Fibroblast of skin of left quadriceps (primary cell): Measurements from ENCODE around the gene ACP4.
"Not testable (repeated sequence)": the region's sequence is repeated elsewhere in the genome, so short reads cannot be mapped to it uniquely, and the experiment has no call there.

Experiments
- DNase-seq, 2 experiments: peaks; one replicate each; pipeline ENCODE4 v3.0.0-alpha.2; 2013; ENCODE audit warnings: low read depth in 2 of 2

ACP4 gene

GRCh38 chr19:50777261-50777660 lies 13.0 kb upstream of the ACP4 start:
- DNase-seq = no peak

- DNase-seq = no peak
These were observed 12.3 kb upstream of the ACP4 start for GRCh38 chr19:50777830-50778303.

- no peak for DNase-seq
These were observed 11.2 kb upstream of the ACP4 start for GRCh38 chr19:50778906-50779430.

- DNase-seq = no peak
These were observed 10.4 kb upstream of the ACP4 start for GRCh38 chr19:50779504-50780457.

GRCh38 chr19:50780753-50781435 lies 9.3 kb upstream of the ACP4 start:
- no peak for DNase-seq

- DNase-seq = not testable (repeated sequence)
These were observed 6.4 kb upstream of the ACP4 start for GRCh38 chr19:50783848-50784152.

DNA sequence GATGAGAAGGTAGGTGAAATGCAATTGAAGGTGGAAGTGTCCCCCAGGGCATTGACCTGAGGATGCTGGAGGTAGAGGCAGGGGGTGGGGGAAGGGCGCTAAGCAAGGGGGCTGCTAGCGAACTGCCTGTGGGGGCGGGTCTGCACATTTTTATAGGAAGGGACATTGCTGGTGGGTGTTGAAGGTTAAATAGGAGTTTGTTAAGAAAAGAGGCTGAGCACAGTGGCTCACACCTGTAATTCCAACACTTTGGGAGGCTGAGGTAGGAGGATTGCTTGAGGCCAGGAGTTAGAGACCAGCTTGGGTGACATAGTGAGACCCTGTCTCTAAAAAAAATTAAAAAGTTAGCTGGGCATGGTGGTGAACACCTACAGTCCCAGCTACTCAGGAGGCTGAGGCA lies 5.5 kb upstream of the ACP4 start:
- no peak for DNase-seq

- DNase-seq = no peak
These were observed 4.9 kb upstream of the ACP4 start for GRCh38 chr19:50785329-50785728.

- no peak for DNase-seq
These were observed 780 bp downstream of the ACP4 start for GRCh38 chr19:50790922-50791467.

DNA sequence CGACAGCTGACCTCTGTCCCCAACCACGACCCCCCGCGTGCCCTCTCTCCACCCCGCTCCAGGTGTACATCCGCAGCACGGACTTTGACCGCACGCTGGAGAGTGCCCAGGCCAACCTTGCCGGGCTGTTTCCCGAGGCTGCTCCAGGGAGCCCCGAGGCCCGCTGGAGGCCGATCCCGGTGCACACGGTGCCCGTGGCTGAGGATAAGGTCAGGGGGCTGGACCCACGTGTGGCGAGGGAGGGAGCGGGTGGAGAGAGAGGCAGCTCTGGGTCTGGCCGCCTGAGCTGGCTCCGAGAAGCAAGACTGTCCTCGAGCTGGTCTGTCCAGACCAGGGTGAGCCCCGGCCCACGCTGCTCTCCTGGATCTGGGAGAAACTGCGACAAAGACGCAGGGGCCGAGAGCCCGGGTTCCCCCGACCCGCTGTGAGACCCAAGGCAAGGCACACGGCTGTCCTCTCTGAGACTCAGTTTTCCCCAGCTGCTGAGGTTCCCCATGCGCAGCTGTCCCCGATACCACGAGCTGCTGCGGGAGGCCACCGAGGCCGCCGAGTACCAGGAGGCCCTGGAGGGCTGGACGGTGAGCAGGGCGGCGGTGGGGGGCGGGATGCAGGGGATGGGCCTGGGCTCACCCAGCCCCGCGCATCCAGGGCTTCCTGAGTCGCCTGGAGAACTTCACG lies 1.5 kb downstream of the ACP4 start:
- no peak for DNase-seq

GRCh38 chr19:50792272-50793250 lies 2.3 kb downstream of the ACP4 start:
- DNase-seq = no peak

DNA sequence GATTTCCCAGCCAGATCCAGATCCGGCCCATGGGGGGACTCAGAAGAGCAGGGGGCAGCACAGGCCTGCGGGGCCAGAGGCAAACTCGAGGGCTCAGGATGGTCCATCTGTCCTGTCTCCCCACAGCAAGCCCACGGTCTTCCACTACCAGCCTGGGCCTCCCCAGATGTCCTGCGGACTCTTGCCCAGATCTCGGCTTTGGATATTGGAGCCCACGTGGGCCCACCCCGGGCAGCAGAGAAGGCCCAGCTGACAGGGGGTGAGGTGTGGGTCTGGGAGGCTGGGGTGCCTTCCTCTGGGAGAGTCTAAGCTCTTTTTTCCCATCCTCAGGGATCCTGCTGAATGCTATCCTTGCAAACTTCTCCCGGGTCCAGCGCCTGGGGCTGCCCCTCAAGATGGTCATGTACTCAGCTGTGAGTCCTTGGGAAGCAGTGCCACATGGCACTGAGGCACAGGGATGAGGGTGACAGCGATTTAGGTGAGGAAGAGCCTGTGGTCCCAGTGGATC lies 3.4 kb downstream of the ACP4 start:
- no peak for DNase-seq

GRCh38 chr19:50794074-50794875 lies 4.1 kb downstream of the ACP4 start:
- no peak for DNase-seq

GRCh38 chr19:50794876-50795663 lies 4.9 kb downstream of the ACP4 start:
- no peak for DNase-seq

DNA sequence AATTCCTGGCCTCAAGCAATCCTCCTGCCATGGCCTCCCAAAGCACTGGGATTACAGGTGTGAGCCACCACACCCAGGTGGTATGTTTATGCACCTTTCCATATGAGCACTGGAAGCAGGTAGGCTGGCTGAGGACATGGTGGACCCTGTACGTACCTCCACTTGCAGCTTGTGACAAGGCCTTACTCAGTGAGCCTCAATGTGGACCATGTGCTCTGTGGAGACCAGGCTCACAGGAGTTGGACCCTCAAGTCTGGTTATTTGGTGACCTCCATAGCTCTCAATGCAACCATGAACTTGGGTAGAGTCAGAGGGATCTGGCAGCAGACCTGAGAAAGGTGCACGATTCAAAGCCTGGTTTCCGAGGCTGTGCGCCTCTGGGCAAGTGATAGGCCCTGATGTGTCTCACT lies 5.5 kb downstream of the ACP4 start:
- DNase-seq = no peak

DNA sequence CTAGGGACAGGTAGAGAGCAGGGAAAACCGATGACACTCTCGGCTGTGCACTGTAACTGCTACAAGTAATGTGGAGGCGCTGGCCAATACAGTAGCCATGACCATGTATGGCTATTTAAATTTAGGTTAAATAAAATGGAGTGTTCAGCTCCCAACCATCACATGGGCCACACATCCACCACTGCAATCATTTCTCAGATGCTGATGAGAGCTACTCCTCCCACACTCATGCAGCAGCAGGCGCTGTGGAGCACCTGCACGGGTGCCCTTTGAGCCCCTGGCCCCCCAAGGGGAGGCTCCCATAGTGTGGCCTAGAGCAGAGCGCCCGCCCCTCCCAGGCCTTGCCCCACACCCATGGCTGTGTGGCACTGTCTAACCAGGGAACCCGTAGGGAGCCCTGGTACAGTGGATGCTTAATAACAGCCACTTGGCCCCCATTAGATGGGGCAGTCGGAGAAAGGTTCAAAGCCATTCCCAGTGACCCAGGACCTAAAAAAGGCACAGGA lies 6.0 kb downstream of the ACP4 start:
- no peak for DNase-seq

DNA sequence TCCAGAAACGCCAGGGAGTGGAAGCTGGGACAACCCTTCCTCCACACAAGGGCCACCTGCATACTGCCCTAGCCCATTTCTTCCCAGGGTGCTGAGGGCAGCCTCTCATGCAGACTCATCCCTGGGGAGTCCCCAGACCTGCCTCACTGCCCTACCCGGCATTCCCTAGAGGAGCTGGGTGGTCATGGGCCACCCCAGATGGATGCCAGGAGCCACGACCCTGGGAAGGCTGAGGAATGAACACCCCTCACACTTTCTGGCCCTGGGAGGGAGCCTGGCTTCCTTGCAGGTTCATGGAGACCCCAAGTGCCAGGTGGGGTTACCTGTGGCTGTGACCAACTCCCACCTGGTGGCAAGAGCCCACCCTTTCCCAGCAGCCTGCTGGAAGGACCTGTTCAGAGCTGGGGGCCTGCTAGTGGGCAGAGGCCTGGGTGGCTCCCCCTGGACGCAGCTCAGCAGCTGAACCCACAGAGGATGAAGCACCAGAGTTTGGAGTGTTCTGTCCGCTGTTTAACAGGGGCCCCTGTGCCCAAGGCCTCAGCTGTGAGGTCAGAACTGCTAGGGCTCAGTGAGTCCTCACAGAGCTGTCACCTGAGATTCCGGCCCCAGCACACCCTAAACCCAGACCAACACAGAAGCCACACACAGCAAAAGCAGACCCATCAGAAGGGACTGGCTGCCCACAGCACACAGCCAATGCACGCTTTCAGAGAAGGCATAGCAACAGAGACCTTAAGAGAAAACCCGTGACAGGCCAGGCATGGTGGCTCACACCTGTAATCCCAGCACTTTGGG lies 6.6 kb downstream of the ACP4 start:
- DNase-seq = no peak

- DNase-seq = no peak
These were observed 7.2 kb downstream of the ACP4 start for GRCh38 chr19:50797429-50797780.
